Dermis blood vessel endothelial cell (primary cell): ENCODE results near the gene NXN. TPM values are rescaled to one million over a fixed set of nuclear protein-coding genes. Genes with fewer than 3 reads are reported as not detected.
"Not testable (repeated sequence)": the region's sequence is repeated elsewhere in the genome, so short reads cannot be mapped to it uniquely, and the experiment has no call there.

Source experiments
- DNase-seq: peaks from one replicate; pipeline ENCODE4 v3.0.0; 2010
- total RNA-seq: library from RNA; depleted of rRNA; stranded (reverse); fragments of >200 nt; gene quantifications from 2 replicates; pipeline ENCODE4 v1.2.3, GENCODE V29; 2014

Gene NXN
- total RNA-seq, 1 donor from 2014 or later = 123 TPM

DNA sequence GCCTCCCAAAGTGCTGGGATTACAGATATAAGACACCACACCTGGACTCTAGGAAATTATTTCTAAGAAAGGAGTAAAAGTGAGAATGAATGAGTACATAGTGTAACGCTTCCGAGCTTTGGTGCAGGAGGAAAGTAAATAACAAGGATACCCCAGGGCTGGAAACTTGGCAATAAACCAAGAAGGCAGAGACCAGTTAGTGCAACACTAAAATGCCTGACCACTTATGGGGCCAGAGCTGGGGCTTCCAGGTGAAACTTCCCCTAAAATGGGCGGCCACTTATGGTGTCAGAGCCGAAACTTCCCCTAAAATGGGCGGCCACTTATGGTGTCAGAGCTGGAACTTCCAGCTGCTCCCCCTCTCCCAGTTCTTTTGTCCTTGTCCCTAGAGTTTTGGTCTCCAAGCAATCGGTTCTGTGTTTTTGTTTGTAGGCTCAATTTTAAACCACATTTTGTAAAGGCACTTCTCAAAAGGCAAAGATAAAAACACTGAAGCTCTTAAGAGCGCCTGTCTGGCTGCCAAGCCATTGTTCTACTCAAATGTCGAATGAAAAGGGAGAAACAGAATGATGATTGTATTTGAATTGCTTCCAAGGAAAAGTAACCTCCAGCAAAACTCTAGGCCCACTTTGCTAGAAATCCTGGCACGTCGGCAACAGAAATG lies 63.9 kb downstream of the NXN start:
- peak; percentile 93 for DNase-seq

DNA sequence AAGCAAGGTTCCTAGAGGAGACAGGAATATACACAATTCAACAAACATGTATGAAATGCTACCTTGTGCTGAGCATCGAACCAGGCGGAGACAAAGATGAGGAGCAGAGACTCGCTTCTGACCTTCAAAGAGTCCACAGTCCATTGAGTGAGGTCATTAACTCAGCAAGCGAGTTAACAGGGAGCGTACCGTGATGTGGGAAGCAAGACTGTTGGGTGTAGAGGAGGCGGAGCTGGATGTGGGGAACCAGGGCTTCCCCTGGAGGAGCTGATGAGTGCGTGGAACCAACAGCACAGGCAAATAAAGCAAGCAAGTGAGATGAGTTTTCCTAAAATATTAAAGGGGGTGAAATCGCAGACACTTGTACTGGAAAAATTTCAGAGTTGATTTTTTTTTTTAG lies 65.0 kb downstream of the NXN start:
- DNase-seq = no peak

DNA sequence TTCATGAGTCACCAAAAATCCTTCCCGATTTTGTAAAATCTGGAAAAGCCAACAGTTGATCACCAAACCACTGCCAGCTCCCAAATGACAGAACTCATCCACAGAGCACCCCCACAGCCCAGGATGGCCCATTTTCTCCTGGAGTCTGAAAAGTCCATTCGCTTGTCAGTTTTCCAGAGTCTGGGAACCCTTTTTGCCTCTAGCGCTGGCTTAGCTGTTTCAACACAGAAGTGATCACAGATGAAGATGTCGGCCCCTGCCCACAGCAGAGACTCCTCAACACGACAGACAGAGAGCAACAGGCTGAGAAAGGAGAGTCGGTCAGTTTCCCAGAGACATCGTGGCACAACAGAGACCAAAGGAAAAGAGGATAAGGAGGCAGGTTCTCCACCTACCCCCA lies 66.4 kb downstream of the NXN start:
- DNase-seq = no peak

DNA sequence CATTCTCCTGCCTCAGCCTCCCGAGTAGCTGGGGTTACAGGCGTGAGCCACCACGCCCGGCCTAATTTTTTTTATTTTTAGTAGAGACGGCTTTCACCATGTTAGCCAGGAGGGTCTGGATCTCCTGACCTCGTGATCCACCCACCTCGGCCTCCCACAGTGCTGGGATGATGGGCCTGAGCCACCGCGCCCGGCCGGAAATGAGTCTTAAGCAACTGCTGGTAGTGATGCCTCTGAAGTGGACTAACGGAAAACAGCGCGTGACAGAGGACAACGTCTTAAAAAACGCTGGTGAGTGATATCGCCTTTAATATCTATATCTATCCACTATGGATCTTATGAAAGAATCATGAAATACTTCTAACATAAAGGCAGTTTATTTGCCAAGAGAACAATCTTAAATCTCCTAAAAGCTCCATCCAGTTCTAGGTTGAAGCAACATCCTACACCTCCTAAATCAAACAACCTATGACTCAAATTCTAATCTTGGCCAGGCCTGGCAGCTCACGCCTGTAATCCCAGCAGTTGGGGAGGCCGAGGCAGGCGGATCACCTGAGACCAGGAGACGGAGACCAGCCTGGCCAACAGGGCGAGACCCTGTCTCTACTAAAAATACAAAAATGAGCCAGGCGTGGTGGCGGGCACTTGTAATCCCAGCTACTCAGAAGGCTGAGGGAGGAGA lies 69.8 kb downstream of the NXN start:
- DNase-seq = peak; percentile 70

DNA sequence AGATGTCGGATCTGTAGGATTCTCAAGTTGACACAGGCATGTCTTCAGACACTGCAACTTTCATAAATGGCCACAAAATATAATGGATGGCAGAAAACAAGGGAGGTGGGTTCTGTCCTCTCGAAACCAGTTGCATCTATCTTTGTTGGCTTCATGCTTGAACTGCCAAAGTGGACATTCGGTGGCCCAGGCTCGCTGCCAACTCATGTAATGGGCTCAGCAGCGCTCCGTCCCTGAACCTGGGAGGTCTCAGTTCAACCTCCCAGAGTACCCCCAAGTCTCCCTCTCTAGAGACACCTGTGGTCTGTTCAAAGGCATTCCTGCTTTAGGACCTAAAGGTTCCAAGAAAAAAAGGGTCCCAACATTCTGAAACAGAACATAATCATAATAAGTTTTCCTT lies 71.9 kb downstream of the NXN start:
- no peak for DNase-seq

DNA sequence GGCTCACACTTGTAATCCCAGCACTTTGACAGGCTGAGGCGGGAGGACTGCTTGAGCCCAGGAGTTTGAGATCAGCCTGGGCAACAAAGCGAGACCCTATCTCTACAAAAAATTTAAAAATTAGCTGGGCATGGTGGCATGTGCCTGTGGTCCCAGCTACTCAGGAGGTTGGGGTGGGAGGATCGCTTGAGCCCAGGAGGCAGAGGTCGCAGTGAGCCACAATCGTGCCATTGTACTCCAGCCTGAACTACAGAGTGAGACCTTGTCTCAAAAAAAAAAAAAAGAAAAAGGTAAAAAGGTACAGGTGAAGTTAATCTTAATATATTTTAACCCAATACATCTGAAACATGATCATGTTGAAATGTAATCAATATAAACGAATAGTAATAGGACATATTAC lies 73.9 kb downstream of the NXN start:
- not testable (repeated sequence) for DNase-seq

DNA sequence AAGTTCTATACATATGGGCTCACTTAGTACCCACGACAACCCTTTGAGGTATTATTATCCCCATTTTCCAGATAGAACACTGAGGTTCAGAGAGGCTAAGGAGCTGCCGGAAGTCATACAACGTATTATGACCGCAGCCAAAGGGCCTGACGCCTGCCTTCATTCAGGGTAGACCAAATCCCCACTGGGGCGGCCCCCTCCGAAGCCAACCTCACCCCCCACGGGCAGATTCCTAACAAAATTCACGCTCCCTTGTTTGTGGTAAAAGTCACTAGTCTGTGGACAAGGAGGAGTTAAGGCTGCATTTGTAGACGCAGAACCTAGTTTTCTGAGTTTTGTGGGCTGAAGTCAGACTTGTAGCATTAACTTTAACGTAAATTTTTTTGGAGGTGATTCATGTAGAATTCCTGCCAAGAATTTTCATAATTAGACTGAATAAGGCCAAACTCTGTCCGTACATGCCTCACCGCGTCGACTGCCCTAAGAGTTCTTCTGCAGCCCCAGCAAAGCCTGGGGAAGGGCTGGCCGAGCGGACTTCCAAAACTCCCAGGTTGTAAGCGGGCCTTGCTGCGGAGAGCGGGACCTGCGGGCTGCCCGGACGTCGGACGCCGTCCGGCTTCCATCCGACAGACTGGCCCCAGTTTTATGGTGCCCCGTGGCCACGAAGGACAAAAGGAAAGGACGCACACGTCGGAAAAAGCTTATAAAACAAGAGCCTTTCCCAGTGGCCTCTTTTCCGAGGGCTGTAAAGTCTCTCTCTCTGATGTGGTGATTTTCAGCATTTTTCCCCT lies 75.7 kb downstream of the NXN start:
- DNase-seq = peak; percentile 81

DNA sequence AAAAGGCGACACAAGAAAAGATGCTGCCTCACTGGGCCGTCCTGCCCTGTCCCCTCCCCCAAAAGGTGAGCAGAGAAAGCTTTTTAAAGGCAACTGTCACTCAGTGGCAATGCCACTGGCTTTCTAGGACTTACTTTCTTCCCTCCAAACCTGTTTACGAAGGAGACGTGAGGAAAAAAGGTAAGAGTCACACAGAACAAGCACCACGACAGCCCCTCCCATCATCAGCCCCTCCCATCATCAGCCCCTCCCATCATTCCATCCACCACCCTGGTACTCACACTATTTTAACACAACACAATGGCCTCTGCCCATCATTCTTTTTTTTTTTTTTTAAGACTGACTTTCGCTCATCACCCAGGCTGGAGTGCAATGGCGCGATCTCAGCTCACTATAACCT lies 77.1 kb downstream of the NXN start:
- DNase-seq = no peak

DNA sequence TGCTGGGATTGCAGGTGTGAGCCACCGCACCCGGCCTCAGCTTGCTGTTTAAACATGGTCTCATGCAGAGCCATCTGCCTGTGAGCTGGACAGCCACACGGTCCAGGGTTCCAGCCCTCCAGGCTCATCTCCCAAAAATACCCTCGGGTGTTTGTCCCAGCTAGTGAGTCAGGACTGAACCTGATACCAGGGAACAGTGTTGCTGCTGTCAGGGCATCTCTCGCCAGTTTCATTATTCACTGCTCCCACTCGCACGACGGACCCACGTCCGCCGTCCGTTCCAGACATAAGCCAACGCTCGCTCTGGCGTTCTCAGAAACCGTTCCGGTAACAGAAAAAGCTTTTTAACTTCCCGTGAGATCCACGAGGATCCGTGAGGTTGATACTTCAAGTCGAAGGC lies 77.6 kb downstream of the NXN start:
- no peak for DNase-seq

DNA sequence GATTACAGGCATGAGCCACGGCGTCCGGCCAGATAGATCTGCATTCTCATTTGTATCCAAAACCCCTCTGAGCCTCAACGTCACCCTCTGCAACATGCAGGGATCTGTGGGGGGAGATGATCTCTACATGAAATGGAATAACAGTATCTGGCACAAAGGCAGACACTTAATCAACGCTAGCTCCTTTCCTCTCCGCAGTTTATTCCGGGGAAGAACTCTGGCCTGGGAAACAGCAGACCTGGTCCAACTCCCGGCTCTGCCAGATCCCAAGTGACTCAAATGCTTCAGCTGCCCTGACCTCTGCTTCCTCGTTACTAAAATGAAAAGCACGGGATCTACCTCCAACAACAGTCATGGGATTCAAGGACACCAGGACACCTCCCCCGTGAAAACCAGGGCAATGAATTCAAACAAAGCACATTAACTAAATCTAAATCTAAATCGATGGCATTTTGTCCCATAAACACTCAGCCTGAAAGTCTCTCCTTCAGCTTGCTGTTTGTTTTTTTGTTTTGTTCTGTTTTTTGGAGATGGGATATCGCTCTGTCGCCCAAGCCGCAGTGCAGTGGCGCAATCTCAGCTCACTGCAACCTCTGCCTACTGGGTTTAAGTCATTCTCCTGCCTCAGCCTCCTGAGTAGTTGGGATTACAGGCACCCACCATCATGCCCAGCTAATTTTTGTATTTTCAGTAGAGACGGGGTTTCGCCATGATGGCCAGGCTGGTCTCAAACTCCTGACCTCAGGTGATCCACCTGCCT lies 78.2 kb downstream of the NXN start:
- peak; percentile 92 for DNase-seq

DNA sequence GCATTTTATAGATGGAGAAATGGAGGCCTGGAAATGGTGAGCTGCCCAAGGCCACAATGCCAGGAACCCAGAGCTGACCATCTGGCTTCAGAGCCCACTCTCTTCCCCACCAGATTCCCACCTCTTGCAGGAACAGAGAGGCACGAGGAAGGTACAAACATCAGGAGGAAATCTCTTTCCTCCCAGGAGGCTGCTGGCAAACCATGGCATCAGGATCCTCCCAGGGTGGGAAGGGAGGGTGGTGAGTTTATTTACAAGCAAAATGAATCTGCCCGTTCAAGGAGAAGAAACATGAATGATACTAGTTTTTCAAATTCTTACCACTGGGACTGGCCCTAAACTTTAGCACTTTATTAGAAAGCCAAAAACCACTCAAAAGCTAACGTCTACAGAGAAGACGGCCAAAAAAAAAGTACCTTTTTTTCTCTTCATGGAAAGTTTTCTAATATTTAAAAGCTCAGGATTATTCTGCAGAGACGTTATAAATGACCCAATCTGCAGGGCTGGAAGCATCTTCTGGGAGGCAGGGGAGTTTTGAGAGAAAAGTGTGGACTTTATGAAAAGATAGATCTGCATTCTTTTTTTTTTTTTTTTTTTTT lies 79.1 kb downstream of the NXN start:
- peak; percentile 73 for DNase-seq

DNA sequence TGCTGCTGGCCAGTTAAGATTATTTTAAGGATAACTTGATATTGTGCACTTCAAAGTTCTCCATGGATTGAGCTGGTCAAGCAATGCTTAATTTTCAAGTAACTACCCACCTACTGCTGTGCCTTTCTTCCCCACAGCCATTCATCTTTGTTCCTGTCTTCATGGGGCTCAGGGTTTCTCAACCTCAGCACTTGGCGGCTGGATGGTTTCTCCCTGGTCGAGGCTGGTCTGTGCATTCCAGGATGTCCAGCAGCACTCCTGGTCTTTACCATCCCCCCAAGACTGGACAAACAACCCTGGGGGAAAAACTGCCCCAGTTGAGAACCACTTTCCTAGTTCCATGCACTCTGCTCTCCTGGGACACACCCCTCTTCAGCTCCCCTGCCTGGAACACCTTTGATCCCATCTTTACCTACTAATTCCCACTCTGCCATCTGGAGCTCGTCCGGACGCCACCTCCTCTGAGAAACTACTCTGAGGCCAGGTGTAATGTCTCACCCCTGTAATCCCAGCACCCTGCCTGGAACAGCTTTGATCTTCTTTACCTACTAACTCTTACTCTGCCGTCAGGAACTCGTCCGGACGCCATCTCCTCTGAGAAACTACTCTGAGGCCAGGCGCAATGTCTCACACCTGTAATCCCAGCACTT lies 81.5 kb downstream of the NXN start:
- no peak for DNase-seq

DNA sequence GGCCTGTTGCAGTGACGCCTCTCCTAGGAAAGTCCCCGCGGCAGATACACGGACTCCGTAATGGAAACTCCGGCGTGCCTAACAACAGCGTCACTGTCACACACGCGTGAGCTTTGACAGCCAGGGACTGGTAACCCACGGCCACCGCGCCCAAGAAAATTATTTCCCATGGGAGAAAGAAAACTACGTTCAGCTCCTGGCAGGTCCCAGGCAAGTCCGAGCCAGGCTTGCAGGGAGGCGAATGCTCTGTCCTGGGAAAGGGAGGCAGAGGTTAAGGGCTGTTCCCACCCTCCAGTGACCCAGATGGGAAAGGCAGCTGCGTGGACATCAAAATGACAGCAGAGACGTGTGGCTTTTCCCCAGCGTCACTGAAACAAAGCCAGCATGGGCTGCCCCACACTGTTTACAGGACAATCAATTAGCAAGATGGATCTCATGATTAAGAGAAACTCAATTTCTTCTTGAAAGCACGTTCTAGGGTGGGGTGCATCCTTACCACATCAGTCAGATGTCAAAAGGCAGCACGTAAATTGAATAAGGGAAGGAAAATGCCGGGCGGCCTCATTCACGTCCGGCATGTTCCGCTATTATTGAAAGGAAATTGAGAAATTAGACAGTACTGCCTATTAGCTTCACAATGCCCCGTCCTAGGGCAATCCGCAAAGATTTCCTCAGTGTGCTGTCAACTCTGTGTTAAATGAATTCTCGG lies 82.5 kb downstream of the NXN start:
- peak; percentile 56 for DNase-seq

DNA sequence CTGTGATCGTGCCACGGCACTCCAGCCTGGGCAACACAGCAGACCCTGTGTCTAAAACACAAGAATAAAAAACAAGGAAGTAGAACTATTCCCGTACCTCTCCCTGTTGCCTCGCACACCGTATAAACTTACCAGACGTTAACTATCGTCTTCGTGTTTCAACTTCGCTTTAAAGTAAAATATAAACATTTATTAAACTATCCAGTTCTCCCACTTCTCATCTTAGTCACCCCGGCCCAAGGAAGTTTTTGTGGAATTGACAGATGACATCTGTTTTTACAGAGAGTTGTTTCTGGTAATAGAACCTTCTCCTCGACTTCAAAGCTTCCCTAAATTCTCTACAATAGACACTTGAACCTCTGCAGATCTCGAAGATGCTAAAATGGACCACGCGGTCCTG lies 83.1 kb downstream of the NXN start:
- DNase-seq = no peak

DNA sequence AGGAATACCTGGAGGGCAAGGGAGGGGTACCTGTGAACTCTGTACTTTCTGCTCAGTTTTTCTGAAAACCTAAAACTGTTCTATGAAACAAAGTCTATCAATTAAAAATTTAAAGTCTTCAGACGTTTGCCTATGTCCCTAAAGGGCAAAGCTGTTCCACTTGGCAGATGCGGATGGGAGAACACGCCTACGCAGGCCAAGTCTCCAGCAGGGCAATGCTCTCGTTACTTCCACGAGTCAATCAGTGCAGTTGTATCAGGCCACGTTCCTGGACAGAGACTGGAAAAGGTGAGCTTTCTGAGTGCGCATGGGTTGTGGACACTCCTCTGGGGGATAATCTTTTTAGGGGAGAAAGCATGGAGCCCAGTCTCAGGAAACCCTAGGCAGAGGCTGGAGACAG lies 86.6 kb downstream of the NXN start:
- DNase-seq = no peak

DNA sequence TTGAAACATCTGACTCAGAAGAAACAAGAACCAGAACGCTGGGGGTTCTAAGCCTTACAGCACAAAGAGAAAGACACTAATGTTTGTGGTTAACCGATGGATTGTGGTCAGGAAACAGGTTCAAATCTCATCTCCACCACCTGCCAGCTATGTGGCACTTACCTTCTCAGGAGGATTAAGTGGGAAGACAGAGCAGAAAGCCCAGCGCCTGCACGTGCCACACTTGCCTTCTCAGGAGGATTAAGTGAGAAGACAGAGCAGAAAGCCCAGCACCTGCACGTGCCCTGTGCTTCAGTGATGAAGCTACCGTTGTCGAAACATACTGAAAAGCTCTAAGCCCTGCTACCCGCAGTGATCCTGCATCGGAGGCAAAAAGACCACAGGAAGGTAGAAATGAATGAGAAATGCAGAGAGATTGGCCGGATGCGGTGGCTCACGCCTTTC lies 90.6 kb downstream of the NXN start:
- no peak for DNase-seq

DNA sequence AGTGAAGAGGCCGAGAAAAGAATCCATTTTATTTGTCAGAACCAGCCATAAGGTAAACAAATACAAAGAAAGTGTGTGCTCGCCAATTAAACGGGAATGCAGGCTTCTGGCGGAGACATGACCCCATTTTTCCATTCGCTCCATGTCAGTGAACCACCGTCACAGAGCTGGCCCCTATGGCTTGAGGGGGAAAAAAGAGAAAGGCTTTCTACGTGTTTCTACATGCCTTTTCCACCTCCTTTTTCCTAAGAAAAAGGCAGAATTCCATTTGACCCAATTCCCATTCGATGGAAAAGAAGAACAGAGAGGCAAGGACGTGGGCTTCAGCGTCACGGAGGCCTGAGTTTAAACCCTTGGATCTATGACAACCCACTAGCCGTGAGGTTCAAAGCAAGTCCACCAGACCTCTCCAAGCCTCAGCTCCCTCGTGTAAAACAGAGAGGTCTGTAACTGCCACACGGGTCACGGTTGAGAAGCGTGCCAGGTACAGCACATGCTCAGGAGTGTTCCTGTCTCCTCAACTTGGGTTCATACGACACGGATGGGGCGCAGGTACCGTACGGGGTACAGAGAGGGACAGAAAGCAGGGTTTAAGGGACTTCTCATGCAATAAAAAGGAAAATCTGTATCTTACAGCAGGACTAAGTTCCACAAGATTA lies 91.9 kb downstream of the NXN start:
- DNase-seq = no peak

DNA sequence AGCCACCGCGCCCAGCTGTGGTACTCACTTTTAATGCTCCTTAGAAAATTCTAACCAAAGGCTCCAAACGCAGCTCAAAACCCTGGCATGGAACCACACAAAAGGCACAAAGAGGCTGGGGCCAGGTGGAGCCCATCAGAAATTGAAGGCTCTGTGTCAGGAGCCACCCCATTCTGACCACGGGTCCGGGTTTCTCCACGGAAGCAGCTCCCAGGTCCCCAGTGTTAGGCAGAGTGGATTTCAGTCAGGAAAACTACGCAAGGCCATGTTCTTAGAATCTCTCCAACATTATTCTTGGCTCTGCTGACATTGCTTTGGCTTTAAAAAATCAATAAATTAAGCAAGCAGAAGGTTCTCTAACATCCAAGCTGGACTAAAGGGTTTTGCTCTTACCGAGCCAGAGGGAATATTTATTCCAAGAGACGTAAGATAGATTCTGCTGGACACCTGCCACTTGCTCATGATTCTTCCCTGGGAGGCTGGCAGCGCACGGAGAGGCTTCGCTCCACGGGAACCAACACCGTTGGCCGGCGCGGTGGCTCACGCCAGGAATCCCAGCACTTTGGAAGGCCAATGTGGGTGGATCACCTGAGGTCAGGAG lies 93.5 kb downstream of the NXN start:
- DNase-seq = no peak

DNA sequence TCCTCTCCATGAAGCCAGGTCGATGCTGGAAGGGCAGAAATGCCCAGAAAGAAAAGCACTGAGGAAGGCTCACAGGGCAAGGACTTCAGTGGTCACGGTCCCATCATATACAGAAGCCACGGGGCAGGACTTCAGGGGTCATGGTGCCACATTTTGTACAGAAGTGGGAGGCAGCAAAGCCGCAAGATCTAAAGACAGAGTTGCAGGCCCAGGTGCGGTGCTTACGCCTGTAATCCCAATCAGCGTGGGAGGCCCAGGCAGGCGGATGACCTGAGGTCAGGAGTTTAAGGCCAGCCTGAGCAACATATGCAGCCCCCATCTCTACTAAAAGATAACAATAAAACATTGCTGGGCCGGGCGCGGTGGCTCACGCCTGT lies 96.0 kb downstream of the NXN start:
- no peak for DNase-seq

DNA sequence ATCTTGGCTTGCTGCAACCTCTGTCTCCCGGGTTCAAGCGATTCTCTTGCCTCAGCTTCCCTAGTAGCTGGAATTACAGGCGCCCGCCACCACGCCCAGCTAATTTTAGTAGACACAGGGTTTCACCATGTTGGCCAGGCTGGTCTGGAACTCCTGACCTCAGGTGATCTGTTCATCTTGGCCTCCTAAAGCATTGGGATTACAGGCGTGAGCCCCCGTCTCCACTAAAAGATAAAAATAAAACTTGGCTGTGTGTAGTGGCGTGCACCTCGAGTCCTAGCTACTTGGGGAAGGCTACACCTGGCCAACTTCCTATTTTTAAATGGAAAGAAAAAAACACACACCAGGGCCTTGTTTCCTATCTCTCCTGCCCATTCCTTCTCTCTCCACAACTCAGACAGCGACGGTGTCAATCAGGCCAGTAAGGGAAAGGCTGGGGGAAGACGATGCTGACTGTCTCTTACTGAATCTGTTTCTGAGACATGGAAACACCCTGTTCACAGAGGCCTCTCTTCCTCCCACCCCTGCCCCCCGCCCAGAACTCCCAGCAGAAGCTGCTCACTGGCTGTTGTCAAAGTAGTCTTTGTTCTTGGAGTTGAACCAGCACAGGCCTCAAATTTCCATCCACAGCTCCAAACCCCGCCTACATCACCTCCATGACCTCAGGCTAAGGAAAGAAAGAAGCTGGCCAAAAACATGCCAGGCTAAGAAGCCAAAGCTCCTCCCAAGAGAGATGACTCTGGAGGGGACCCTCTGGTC lies 96.6 kb downstream of the NXN start:
- peak; percentile 64 for DNase-seq
